HG02840 (cell line): ENCODE results near the gene STUB1.

Experiments
- ATAC-seq: cut with Tn5 transposase; IDR thresholded peaks from one replicate; pipeline ENCODE4 v1.9.1; 2021; ENCODE audit warnings: mild to moderate bottlenecking, moderate library complexity, moderate number of reproducible peaks; ENCODE audit not compliant: unreplicated experiment, low FRiP score

Gene STUB1

GRCh38 chr16:692356-693108 lies 12.3 kb downstream of the STUB1 start:
- no peak for ATAC-seq

DNA sequence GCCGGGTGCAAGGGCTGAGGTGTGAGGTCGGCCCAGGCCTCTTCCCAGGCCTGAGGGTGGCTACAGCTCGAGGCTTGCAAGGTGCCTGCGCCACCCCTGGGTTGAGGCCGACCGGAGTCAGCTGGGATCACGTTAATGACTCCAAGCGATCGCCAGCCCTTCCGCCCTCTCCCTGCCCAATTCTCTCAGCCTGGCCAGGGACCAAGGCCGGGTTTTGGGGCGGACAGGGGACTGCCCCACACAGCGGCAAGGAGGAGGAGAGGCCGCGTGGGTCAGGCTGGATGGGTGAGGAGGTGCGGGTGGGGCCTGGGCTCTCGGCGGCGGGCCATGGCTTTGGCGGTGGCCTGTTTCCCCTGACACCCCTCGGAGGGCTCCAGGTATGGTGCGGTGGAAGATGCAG lies 13.2 kb downstream of the STUB1 start:
- no peak for ATAC-seq

- no peak for ATAC-seq
Measured at GRCh38 chr16:693766-694165, 13.6 kb downstream of the STUB1 start.

DNA sequence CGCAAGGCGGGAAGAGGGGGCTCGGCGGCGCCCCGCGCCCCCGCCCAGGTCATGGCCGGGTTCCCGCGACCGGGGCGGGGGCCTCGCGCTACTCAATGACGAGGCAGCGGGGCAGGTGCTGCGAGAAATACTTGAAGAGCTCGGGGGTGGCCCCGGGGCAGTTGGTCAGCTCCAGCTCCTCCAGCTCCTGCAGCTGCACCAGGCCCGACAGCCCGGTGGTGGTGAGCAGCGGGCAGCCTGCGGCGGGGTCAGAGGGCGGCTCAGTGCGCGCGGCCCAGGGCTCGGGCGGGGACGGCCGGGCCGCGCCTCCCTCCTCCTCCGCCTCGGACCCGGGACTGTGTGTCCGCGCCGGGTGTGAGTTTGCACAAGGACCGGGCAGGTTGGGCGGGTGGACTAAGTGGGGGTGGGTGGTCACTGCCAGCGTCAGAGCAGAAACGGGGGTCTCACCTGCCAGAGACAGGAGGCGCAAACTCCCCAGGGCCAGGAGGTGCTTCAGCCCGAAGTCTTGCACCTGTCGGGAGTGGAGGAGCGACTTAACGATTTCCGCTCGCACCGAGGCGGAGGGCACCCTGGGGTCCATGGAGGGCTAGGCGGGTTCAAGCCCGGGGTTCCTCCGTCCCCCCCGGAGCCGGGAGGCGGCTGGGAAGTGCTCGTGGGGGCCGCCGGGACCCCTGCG lies 14.1 kb downstream of the STUB1 start:
- no peak for ATAC-seq

DNA sequence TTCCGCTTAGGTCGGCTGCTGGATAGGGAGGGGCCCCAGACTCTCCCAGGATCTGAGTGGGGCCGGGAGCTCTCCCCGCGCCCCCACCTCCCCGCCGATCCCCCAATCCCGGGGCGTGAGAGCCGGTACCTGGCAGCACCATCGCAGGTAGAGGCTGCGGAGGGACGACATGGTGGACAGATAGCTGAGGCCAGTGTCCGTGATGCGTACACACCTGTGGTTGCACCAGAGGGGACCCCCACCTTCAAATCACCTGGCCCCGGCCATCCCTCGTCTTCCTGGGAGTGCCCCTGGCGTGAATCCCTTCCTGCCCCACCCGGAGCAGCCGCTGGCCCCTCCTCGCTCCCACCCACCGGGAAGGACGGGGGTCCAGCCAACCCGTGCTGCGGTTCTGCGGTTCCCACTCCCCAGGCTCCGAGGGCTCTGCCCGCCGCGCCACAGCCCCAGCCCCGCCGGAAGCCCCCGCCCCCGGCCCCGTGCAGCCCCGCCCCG lies 14.7 kb downstream of the STUB1 start:
- no peak for ATAC-seq

GRCh38 chr16:695355-696089 lies 15.3 kb downstream of the STUB1 start:
- ATAC-seq, result no peak

GRCh38 chr16:698911-699671 lies 18.9 kb downstream of the STUB1 start:
- ATAC-seq, result no peak

GRCh38 chr16:700684-701584 lies 20.7 kb downstream of the STUB1 start:
- ATAC-seq, result no peak

DNA sequence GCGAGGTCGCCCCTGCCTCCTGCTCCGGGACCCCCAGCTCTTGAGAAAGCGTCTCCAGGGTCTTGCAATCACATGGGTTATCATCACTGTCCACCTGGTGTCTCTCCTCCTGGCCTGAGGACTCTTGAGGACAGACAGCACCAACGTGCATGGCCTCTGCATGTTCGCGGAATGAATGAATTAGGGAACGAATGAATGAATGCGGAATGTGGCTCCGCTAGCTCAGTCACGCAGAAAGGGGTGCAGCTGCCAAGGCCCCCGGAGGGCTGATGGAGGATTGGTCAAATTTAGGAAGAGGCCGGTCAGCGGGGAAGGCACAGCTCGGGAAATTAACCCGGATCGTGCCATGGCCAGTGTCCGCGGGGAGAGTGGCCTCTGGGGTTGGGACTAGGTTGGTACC lies 22.1 kb downstream of the STUB1 start:
- no peak for ATAC-seq

DNA sequence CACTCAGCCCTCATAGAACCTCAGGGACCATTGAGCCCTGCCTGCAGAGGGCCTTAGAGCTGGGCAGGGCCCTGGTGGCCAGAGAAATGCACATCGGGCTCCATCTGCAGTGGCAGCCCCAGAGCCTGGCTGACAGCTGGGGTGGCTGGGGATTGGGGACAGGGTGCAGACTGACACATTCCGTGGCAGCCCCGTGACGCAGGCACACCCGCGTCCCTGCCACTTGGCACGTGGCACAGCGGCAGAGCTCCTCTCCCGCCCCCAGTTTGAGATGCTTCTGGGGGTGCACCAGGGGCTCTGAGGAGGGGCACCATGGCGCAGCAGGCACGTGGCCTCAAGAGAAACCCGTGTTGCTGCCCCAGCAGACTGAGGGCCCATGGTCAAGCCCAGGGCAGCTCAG lies 23.2 kb downstream of the STUB1 start:
- ATAC-seq, result no peak

GRCh38 chr16:704047-704446 lies 23.8 kb downstream of the STUB1 start:
- no peak for ATAC-seq

DNA sequence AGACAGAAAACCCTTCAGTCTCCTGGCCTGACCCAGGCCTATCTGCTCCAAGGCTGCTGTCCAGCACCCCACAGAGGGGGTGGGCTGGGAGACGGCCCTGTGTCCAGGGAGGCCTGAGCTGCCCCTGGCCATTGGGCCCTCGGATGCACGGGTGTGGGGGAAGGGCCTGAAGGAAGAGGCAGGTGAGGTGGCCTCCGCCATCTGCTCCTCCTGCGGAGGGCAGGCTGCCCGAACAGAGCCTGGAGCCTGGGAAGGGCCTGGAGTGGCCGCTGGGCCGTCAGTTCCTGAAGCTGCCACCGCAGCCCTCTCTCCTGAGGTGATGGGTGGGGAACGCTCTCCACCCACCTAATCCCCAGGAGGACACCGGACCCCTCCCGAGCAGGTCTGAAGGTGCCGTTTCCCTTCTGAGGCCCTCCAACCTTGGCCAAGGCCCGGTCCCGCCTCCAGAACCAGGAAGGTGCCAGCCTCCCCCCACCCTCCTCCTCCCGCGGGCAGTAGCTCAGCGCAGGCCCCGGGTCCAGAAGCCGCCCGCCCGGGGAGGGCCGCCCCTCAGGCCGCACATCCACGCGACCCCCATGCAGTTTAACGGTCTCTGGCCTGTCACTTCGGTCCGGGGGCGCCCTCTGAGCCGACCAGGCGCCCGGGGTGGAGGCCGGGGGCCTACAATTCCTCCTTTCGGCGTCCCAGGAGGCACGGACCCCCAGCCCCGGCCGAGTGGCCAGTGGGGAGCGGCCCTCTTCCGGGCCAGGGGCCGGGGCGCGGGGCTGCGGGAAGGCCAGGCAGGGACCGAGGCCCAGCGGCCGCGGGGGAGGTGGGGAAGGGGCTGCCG lies 24.6 kb downstream of the STUB1 start:
- no peak for ATAC-seq

DNA sequence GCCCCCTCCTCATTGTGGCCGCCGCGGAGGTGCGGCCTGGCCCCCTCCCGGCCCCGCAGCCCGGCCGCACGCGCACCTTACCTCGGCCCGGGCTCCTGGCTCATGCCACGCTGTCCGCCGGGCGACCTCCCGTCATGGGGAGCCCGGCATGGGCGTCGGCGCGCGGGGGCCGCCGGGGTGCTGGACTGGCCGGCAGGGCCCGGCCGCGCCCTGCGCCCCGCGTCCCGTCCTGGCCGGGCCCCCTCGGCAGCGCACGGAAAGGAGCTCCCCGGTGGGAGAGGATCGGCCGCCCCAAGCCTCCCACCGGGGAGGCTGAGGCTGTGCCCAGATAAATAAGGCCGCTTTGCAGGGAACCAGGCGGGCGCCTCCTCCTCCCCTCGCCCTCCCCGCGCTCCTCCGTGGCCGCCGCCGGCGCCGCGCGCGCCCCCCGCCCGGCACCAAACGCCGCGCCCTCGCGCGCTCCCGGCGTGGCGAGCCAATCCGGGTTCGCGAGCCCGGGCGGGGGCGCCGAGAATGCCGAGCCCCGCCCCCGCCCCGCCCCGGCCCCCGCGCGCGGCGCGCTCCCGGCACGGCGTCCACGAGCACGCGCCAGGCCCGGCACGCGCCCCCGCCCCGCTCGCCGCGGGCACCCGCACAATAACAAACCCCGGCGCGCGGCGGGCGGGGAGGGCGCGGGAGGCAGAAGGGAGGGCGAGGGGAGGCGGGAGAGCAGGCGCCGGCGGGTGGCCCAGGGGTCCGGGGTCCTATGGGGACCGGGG lies 25.4 kb downstream of the STUB1 start, which contains the start of gene FBXL16:
Gene FBXL16 (minus strand): TSS at position 371 of the 758 bp plus-strand sequence. CDS start 8,396 bp downstream, outside the sequence.
- ATAC-seq, result no peak

- no peak for ATAC-seq
Measured at GRCh38 chr16:706189-707061, 26.2 kb downstream of the STUB1 start.

GRCh38 chr16:707062-707538 lies 26.9 kb downstream of the STUB1 start:
- no peak for ATAC-seq

GRCh38 chr16:708019-708418 lies 27.8 kb downstream of the STUB1 start:
- ATAC-seq, result no peak

- ATAC-seq, result no peak
Measured at GRCh38 chr16:708959-709358, 28.7 kb downstream of the STUB1 start.
